ENCODE results near the gene MAGI1. TPM values are rescaled to one million over a fixed set of nuclear protein-coding genes. Genes with fewer than 3 reads are reported as not detected.

Gene MAGI1
- total and polyA plus RNA-seq, 2 donors (not counting 1 experiment from before 2014, with no cell fraction given) = 15.7 to 23.7 TPM

DNA sequence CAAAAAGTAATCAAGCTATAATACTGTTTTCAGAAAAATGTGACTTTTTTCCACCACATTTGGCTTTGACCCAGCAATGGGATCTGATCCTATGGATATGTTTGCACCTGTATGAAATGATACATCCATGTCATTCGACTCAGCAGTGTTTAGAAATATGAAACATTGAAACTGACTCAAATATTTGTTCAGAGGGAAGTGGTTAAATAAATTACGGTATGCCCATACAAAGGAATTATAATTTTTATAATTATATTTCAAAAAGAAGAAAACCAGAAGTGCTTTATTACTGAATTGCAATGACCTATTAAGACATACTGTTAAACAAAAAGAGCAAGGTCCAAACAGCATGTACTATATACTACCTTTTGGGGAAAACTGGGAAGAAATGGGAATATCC lies 546.5 kb downstream of the MAGI1 start:
- Histone ChIP-seq H4K20me1 (ENCODE audit: control insufficient read depth, extremely low read depth, insufficient read depth, low read length) (no peaks in the 10 kb centered on the region), H3K4me1 (ENCODE audit: control insufficient read depth, extremely low read depth, insufficient read depth, low read length) (no peaks in the 10 kb centered on the region), H3K27me3 (ENCODE audit: control insufficient read depth, insufficient read depth, low read length) (no peaks in the 10 kb centered on the region), H3K9ac (ENCODE audit: insufficient read depth, low read length) (no peak overlapping the region), H3K79me2 (ENCODE audit: control insufficient read depth, insufficient read depth, low read length) (no peaks in the 10 kb centered on the region), H3K4me2 (ENCODE audit: extremely low read depth, insufficient read depth, low read length) (no peak overlapping the region), H3K4me3 (replicated peaks in 1 of 4; ENCODE audit: control extremely low read depth in 1 of 4, insufficient read depth in 1 of 4, low read depth in 3 of 4, low read length in 4 of 4) (no peak overlapping the region), H3K9me3 (ENCODE audit: control insufficient read depth, insufficient read depth, low read depth, low read length) (no peaks in the 10 kb centered on the region), H2AFZ (ENCODE audit: low read length) (no peak overlapping the region), H3K27ac (ENCODE audit: insufficient read depth, low read length) (no peak overlapping the region), H3K36me3 (ENCODE audit: control insufficient read depth, insufficient read depth, low read length) (no peaks in the 10 kb centered on the region)
- TF ChIP-seq, protein P1, sequence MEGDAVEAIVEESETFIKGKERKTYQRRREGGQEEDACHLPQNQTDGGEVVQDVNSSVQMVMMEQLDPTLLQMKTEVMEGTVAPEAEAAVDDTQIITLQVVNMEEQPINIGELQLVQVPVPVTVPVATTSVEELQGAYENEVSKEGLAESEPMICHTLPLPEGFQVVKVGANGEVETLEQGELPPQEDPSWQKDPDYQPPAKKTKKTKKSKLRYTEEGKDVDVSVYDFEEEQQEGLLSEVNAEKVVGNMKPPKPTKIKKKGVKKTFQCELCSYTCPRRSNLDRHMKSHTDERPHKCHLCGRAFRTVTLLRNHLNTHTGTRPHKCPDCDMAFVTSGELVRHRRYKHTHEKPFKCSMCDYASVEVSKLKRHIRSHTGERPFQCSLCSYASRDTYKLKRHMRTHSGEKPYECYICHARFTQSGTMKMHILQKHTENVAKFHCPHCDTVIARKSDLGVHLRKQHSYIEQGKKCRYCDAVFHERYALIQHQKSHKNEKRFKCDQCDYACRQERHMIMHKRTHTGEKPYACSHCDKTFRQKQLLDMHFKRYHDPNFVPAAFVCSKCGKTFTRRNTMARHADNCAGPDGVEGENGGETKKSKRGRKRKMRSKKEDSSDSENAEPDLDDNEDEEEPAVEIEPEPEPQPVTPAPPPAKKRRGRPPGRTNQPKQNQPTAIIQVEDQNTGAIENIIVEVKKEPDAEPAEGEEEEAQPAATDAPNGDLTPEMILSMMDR (conservative IDR thresholded peaks at IDR 0.05 in 1 of 2, IDR thresholded peaks at IDR 0.05 in 1 of 2; ENCODE audit: low read depth in 1 of 2, low read length in 2 of 2) = no peak
- TF ChIP-seq EZH2 (IDR thresholded peaks at IDR 0.05; ENCODE audit: low read length, missing control alignments) = no peak
- no peak for DNase-seq (ENCODE audit: low read depth in 2 of 2)

DNA sequence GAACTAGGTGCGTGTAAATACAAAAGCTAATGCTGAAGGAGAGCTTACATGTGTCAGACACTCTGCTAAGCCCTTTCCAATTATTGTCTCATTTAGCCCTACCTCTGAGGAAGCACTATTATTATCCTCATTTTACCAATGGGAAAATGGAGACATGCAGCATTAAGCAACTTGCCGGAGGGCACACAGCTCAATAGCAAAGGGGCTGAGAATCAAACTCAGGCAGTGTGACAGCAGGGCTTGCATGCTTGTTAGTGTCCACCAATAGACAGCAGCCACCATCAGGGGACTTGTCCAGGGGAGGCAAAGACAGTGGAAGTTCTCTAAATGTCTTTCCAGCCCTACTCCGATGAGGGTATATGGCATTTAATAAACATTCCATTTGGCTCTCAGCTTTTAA lies 548.6 kb downstream of the MAGI1 start:
- Histone ChIP-seq H3K36me3 (ENCODE audit: control insufficient read depth, insufficient read depth, low read length) (no peaks in the 10 kb centered on the region), H3K27me3 (ENCODE audit: control insufficient read depth, insufficient read depth, low read length) (no peaks in the 10 kb centered on the region), H2AFZ (ENCODE audit: low read length) (no peak overlapping the region), H3K9ac (ENCODE audit: insufficient read depth, low read length) (no peak overlapping the region), H3K4me2 (ENCODE audit: extremely low read depth, insufficient read depth, low read length) (no peak overlapping the region), H3K27ac (ENCODE audit: insufficient read depth, low read length) (no peak overlapping the region), H3K4me3 (replicated peaks in 1 of 4; ENCODE audit: control extremely low read depth in 1 of 4, insufficient read depth in 1 of 4, low read depth in 3 of 4, low read length in 4 of 4) (no peak overlapping the region), H4K20me1 (ENCODE audit: control insufficient read depth, extremely low read depth, insufficient read depth, low read length) (no peaks in the 10 kb centered on the region), H3K79me2 (ENCODE audit: control insufficient read depth, insufficient read depth, low read length) (no peaks in the 10 kb centered on the region), H3K9me3 (ENCODE audit: control insufficient read depth, insufficient read depth, low read depth, low read length) (no peaks in the 10 kb centered on the region), H3K4me1 (ENCODE audit: control insufficient read depth, extremely low read depth, insufficient read depth, low read length) (no peaks in the 10 kb centered on the region)
- DNase-seq (ENCODE audit: low read depth in 2 of 2) = no peak
- TF ChIP-seq, protein P1 (conservative IDR thresholded peaks at IDR 0.05 in 1 of 2, IDR thresholded peaks at IDR 0.05 in 1 of 2; ENCODE audit: low read depth in 1 of 2, low read length in 2 of 2) = no peak
- TF ChIP-seq EZH2 (IDR thresholded peaks at IDR 0.05; ENCODE audit: low read length, missing control alignments) = no peak

DNA sequence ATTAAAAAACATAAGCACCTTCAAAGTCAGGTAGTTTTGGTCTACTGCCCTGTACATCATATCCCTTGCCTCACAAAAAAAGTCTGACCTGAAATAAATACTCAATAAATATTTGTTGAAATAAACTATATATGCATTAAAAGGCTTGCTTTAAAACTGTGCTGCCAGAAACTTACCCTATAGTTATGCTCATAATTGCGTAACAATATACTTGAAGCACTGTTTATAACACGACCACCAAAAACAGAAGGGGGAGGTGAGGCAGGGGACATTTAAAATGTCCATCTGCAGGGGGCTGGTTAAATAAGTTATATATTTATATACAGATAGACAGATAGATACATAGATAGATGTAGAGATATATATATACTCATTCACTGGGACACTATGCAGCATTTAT lies 549.5 kb downstream of the MAGI1 start:
- no peaks in the 10 kb centered on the region for H3K4me1 ChIP-seq (ENCODE audit: control insufficient read depth, extremely low read depth, insufficient read depth, low read length)
- no peak for TF ChIP-seq EZH2 (IDR thresholded peaks at IDR 0.05; ENCODE audit: low read length, missing control alignments)
- TF ChIP-seq, protein P1 (conservative IDR thresholded peaks at IDR 0.05 in 1 of 2, IDR thresholded peaks at IDR 0.05 in 1 of 2; ENCODE audit: low read depth in 1 of 2, low read length in 2 of 2) = no peak
- H4K20me1 ChIP-seq (ENCODE audit: control insufficient read depth, extremely low read depth, insufficient read depth, low read length) = no peaks in the 10 kb centered on the region
- H3K4me3 ChIP-seq (replicated peaks in 1 of 4; ENCODE audit: control extremely low read depth in 1 of 4, insufficient read depth in 1 of 4, low read depth in 3 of 4, low read length in 4 of 4) = no peak overlapping the region
- H3K27me3 ChIP-seq (ENCODE audit: control insufficient read depth, insufficient read depth, low read length) = no peaks in the 10 kb centered on the region
- no peak overlapping the region for H2AFZ ChIP-seq (ENCODE audit: low read length)
- no peak for DNase-seq (ENCODE audit: low read depth in 2 of 2)
- no peaks in the 10 kb centered on the region for H3K36me3 ChIP-seq (ENCODE audit: control insufficient read depth, insufficient read depth, low read length)
- H3K79me2 ChIP-seq (ENCODE audit: control insufficient read depth, insufficient read depth, low read length) = no peaks in the 10 kb centered on the region
- H3K4me2 ChIP-seq (ENCODE audit: extremely low read depth, insufficient read depth, low read length) = no peak overlapping the region
- no peak overlapping the region for H3K27ac ChIP-seq (ENCODE audit: insufficient read depth, low read length)
- no peaks in the 10 kb centered on the region for H3K9me3 ChIP-seq (ENCODE audit: control insufficient read depth, insufficient read depth, low read depth, low read length)
- no peak overlapping the region for H3K9ac ChIP-seq (ENCODE audit: insufficient read depth, low read length)
